HepG2 (cell line): Measurements from ENCODE around the gene LRRC45. TPM values are rescaled to one million over a fixed set of nuclear protein-coding genes. Genes with fewer than 3 reads are reported as not detected.

Experiments
- ATRX ChIP-seq: sonication (generic); formaldehyde crosslinking; IDR thresholded peaks from 2 replicates; pipeline ENCODE4 v1.4.0; 2020; ENCODE audit warnings: missing genetic modification reagents, borderline replicate concordance
- GZF1 ChIP-seq: sonication (generic); formaldehyde crosslinking; IDR thresholded peaks from 2 replicates; pipeline ENCODE4 v1.5.1; 2020; ENCODE audit warnings: mild to moderate bottlenecking, missing genetic modification reagents
- HNRNPL ChIP-seq: fragments of 200-400 bp; formaldehyde crosslinking; IDR thresholded peaks from 2 replicates; pipeline ENCODE4 v1.6.1; 2017; ENCODE audit warnings: mild to moderate bottlenecking, low read depth, low read length
- NAIF1 ChIP-seq: sonication (generic); formaldehyde crosslinking; IDR thresholded peaks from 2 replicates; pipeline ENCODE4 v1.5.0; 2020; ENCODE audit warnings: mild to moderate bottlenecking, missing genetic modification reagents, borderline replicate concordance
- RBM22 ChIP-seq: fragments of 200-400 bp; formaldehyde crosslinking; optimal IDR thresholded peaks from 2 replicates; pipeline ENCODE3; 2017; ENCODE audit warnings: mild to moderate bottlenecking, low read length, moderate library complexity
- RFXAP ChIP-seq: sonication (generic); formaldehyde crosslinking; IDR thresholded peaks from 2 replicates; pipeline ENCODE4 v1.4.0; 2020; ENCODE audit warnings: missing genetic modification reagents, borderline replicate concordance
- SNRNP70 ChIP-seq: fragments of 200-400 bp; formaldehyde crosslinking; IDR thresholded peaks from 2 replicates; pipeline ENCODE4 v1.6.1; 2017; ENCODE audit warnings: mild to moderate bottlenecking, low read depth, low read length, moderate library complexity
- SP5 ChIP-seq: IDR thresholded peaks from 2 replicates; pipeline ENCODE4 v1.6.1; 2016; ENCODE audit warnings: low read depth, borderline replicate concordance
- TBX3 ChIP-seq: fragments of 450-650 bp; IDR thresholded peaks from 2 replicates; pipeline ENCODE4 v1.6.1; 2017; ENCODE audit warnings: antibody characterized with exemption, mild to moderate bottlenecking, inconsistent platforms, borderline replicate concordance
- XBP1 ChIP-seq: sonication (generic); formaldehyde crosslinking; IDR thresholded peaks from 2 replicates; pipeline ENCODE4 v1.5.0; 2020; ENCODE audit warnings: missing genetic modification reagents
- ZBTB20 ChIP-seq: sonication (generic); formaldehyde crosslinking; IDR thresholded peaks from 2 replicates; pipeline ENCODE4 v1.8.1; 2023; ENCODE audit warnings: missing genetic modification reagents, low read depth, mild to moderate bottlenecking, borderline replicate concordance
- ZKSCAN5 ChIP-seq: sonication (generic); formaldehyde crosslinking; IDR thresholded peaks from 2 replicates; pipeline ENCODE4 v1.5.1; 2020; ENCODE audit warnings: mild to moderate bottlenecking, missing genetic modification reagents
- ZNF101 ChIP-seq: sonication (generic); formaldehyde crosslinking; IDR thresholded peaks from 2 replicates; pipeline ENCODE4 v1.4.0; 2020; ENCODE audit warnings: mild to moderate bottlenecking, low read depth, missing genetic modification reagents, borderline replicate concordance
- ZNF549 ChIP-seq: sonication (generic); formaldehyde crosslinking; IDR thresholded peaks from 2 replicates; pipeline ENCODE4 v1.5.0; 2020; ENCODE audit warnings: missing genetic modification reagents
- ZNF563 ChIP-seq: sonication (generic); formaldehyde crosslinking; IDR thresholded peaks from 2 replicates; pipeline ENCODE4 v1.8.0; 2022; ENCODE audit warnings: mild to moderate bottlenecking, moderate library complexity, missing genetic modification reagents
- ZNF652 ChIP-seq: IDR thresholded peaks from 2 replicates; pipeline ENCODE4 v1.6.1; 2016; ENCODE audit warnings: low read depth, borderline replicate concordance
- ZNF710 ChIP-seq: sonication (generic); formaldehyde crosslinking; IDR thresholded peaks from 2 replicates; pipeline ENCODE4 v1.5.0; 2020; ENCODE audit warnings: mild to moderate bottlenecking, missing genetic modification reagents, borderline replicate concordance
- ZNF891 ChIP-seq: sonication (generic); formaldehyde crosslinking; IDR thresholded peaks from 2 replicates; pipeline ENCODE4 v1.5.0; 2020; ENCODE audit warnings: mild to moderate bottlenecking, missing genetic modification reagents
- polyA plus RNA-seq, 8 experiments: library from polyadenylated mRNA; depleted of rRNA in 3 of 8; stranded (reverse) in 7 of 8; unstranded in 1 of 8; fragments of >200 nt; fragmentation: Illumina TruSeq in 4 of 8; extraction: Trizol in 4 of 8; gene quantifications; 2 replicates each; pipeline versions ENCODE4 v1.2.1 to v1.2.3, GENCODE V29; 2011 to 2016; ENCODE audit warnings: low read depth in 4 of 8, missing spikeins in 1 of 8, mixed read lengths in 1 of 8; ENCODE audit not compliant: insufficient read depth in 1 of 8
- total RNA-seq, 5 experiments: library from RNA; depleted of rRNA; stranded (reverse); fragments of >200 nt; fragmentation: Illumina TruSeq; extraction: Trizol; gene quantifications; 2 replicates each; pipeline ENCODE4 v1.2.3, GENCODE V29; 2016; ENCODE audit warnings: low read depth in 1 of 5
- TF ChIP-seq, protein P1 (sequence below): sonication (generic); formaldehyde crosslinking; conservative IDR thresholded peaks from 2 replicates; pipeline ENCODE4 v1.5.0; 2020; ENCODE audit warnings: missing genetic modification reagents
- TF ChIP-seq, protein P2 (sequence below): sonication (generic); formaldehyde crosslinking; conservative IDR thresholded peaks from 2 replicates; pipeline ENCODE4 v1.8.0; 2022; ENCODE audit warnings: missing genetic modification reagents
- TF ChIP-seq, protein P3 (sequence below): sonication (generic); formaldehyde crosslinking; IDR thresholded peaks from 2 replicates; pipeline ENCODE4 v1.4.0; 2020; ENCODE audit warnings: low read depth, mild to moderate bottlenecking, missing genetic modification reagents

Gene LRRC45
- total and polyA plus RNA-seq, 2 of the 13 experiments (the other 11 are each of a cell fraction or from before 2014, with no cell fraction given): 11.6 to 48.1 TPM

- TF ChIP-seq SNRNP70 (no peak), TBX3 (no peak), RFXAP (CRISPR knock-in tag) (no peak; the same call in none of the 2 replicates), ZNF549 (peak; percentile 74), ZNF563 (CRISPR knock-in tag) (peak; percentile 88), ZKSCAN5 (no peak), ZNF101 (no peak), ZNF710 (CRISPR knock-in tag) (peak; percentile 58), HNRNPL (peak; percentile 99), SP5 (CRISPR knock-in tag) (peak; percentile 84), ZNF652 (CRISPR knock-in tag) (peak; percentile 32; the same call in 1 of the 2 replicates), XBP1 (CRISPR knock-in tag) (peak; percentile 71; the same call in 1 of the 2 replicates), RBM22 (no peak), NAIF1 (CRISPR knock-in tag) (peak; percentile 95; the same call in 1 of the 2 replicates), GZF1 (CRISPR knock-in tag) (no peak), ZNF891 (CRISPR knock-in tag) (peak; percentile 25), ZBTB20 (no peak), ATRX (CRISPR knock-in tag) (no peak)
- TF ChIP-seq, protein P1, sequence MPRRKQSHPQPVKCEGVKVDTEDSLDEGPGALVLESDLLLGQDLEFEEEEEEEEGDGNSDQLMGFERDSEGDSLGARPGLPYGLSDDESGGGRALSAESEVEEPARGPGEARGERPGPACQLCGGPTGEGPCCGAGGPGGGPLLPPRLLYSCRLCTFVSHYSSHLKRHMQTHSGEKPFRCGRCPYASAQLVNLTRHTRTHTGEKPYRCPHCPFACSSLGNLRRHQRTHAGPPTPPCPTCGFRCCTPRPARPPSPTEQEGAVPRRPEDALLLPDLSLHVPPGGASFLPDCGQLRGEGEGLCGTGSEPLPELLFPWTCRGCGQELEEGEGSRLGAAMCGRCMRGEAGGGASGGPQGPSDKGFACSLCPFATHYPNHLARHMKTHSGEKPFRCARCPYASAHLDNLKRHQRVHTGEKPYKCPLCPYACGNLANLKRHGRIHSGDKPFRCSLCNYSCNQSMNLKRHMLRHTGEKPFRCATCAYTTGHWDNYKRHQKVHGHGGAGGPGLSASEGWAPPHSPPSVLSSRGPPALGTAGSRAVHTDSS (CRISPR knock-in tag): no peak
- TF ChIP-seq, protein P2, sequence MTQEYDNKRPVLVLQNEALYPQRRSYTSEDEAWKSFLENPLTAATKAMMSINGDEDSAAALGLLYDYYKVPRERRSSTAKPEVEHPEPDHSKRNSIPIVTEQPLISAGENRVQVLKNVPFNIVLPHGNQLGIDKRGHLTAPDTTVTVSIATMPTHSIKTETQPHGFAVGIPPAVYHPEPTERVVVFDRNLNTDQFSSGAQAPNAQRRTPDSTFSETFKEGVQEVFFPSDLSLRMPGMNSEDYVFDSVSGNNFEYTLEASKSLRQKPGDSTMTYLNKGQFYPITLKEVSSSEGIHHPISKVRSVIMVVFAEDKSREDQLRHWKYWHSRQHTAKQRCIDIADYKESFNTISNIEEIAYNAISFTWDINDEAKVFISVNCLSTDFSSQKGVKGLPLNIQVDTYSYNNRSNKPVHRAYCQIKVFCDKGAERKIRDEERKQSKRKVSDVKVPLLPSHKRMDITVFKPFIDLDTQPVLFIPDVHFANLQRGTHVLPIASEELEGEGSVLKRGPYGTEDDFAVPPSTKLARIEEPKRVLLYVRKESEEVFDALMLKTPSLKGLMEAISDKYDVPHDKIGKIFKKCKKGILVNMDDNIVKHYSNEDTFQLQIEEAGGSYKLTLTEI (CRISPR knock-in tag): no peak
- TF ChIP-seq, protein P3, sequence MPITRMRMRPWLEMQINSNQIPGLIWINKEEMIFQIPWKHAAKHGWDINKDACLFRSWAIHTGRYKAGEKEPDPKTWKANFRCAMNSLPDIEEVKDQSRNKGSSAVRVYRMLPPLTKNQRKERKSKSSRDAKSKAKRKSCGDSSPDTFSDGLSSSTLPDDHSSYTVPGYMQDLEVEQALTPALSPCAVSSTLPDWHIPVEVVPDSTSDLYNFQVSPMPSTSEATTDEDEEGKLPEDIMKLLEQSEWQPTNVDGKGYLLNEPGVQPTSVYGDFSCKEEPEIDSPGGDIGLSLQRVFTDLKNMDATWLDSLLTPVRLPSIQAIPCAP (CRISPR knock-in tag): no peak
Observed at GRCh38 chr17:81991684-81992305, 31.3 kb upstream of the LRRC45 start (continued).
